K562 (cell line): ENCODE results near the gene C1orf50. TPM values are rescaled to one million over a fixed set of nuclear protein-coding genes. Genes with fewer than 3 reads are reported as not detected.
A peak's percentile ranks its signal among the peaks of the same experiment; 100 is the strongest.

Source experiments
- ELF1 ChIP-seq: fragments of 200-800 bp; sonication (Bioruptor generic); IDR thresholded peaks from 2 replicates; pipeline ENCODE4 v1.6.1; 2016; ENCODE audit warnings: missing genetic modification characterization, missing compliant biosample characterization
- PBX2 ChIP-seq, 2 experiments: IDR thresholded peaks in 1 of 2; conservative IDR thresholded peaks in 1 of 2; 2 replicates each; pipeline ENCODE4 v1.6.1; 2016; ENCODE audit warnings: low read depth in 2 of 2, mild to moderate bottlenecking in 1 of 2, missing compliant biosample characterization in 1 of 2, missing genetic modification characterization in 1 of 2, moderate library complexity in 1 of 2
- REST ChIP-seq, 2 experiments: fragments of 450-650 bp; formaldehyde crosslinking in 1 of 2; IDR thresholded peaks; 2 replicates each; pipeline versions ENCODE4 v1.4.0 to v1.6.1; 2014 to 2020; ENCODE audit warnings: mild to moderate bottlenecking in 2 of 2, borderline replicate concordance in 1 of 2, low read depth in 1 of 2
- TRIM25 ChIP-seq: fragments of 450-650 bp; IDR thresholded peaks from 2 replicates; pipeline ENCODE4 v1.7.0; 2016; ENCODE audit warnings: borderline replicate concordance
- ZFP1 ChIP-seq: fragments of 450-650 bp; formaldehyde crosslinking; IDR thresholded peaks from 2 replicates; pipeline ENCODE4 v1.4.0; 2020; ENCODE audit warnings: mild to moderate bottlenecking, mixed read lengths
- ZHX1 ChIP-seq: fragments of 150-350 bp; conservative IDR thresholded peaks from 2 replicates; pipeline ENCODE4 v1.6.1; 2014; ENCODE audit warnings: low read length
- ZNF398 ChIP-seq: fragments of 250-450 bp; sonication (Bioruptor Pico); IDR thresholded peaks from 2 replicates; pipeline ENCODE4 v1.8.0; 2021; ENCODE audit warnings: moderate library complexity, mild to moderate bottlenecking, inconsistent platforms
- polyA plus RNA-seq, 8 experiments: library from polyadenylated mRNA; depleted of rRNA in 4 of 8; stranded (reverse) in 5 of 8; unstranded in 3 of 8; fragments of >200 nt; fragmentation: Nextera tagmentation in 2 of 8; fragmentation: Illumina TruSeq in 1 of 8; extraction: Ambion mirVana in 2 of 8; extraction: Trizol in 1 of 8; gene quantifications; 2 replicates each; pipeline versions ENCODE4 v1.2.1 to v1.2.3, GENCODE V29; 2011 to 2014; ENCODE audit warnings: inconsistent platforms in 1 of 8, missing spikeins in 1 of 8
- total RNA-seq, 7 experiments: library from RNA; depleted of rRNA in 6 of 7; stranded (reverse); fragments of >200 nt in 6 of 7; fragmentation: Illumina TruSeq in 2 of 7; extraction: Trizol in 2 of 7; gene quantifications; 2 replicates each; pipeline versions ENCODE4 v1.2.1 to v1.2.3, GENCODE V29; 2011 to 2021; ENCODE audit warnings: low replicate concordance in 1 of 7

C1orf50 gene
- total and polyA plus RNA-seq, 9 of the 15 experiments (the other 6 are each of a cell fraction or from before 2014, with no cell fraction given): 0.55 to 13.9 (median 5.2) TPM

- no peak for TF ChIP-seq ZNF398 (CRISPR knock-in tag)
- no peak for TF ChIP-seq ELF1 (tag)
- TF ChIP-seq ZHX1: no peak
- TF ChIP-seq TRIM25: no peak
- TF ChIP-seq PBX2 (CRISPR knock-in tag; IDR thresholded peaks at IDR 0.05; ENCODE audit: low read depth): no peak
- TF ChIP-seq PBX2 (tag; conservative IDR thresholded peaks at IDR 0.05; ENCODE audit: low read depth): no peak
- no peak for TF ChIP-seq ZFP1 (CRISPR knock-in tag)
- TF ChIP-seq REST (IDR thresholded peaks at IDR 0.05; ENCODE audit: borderline replicate concordance): peak; percentile 94
- TF ChIP-seq REST (CRISPR knock-in tag; IDR thresholded peaks at IDR 0.05; ENCODE audit: low read depth): no peak
These were observed 10.8 kb downstream of the C1orf50 start (continued) for GRCh38 chr1:42777852-42778251.
